Caco-2 (cell line): Measurements from ENCODE around the gene MELTF. TPM values are rescaled to one million over a fixed set of nuclear protein-coding genes. Genes with fewer than 3 reads are reported as not detected.

ENCODE experiments used
- BruUV-seq: library from RNA; stranded (reverse); fragments of 400-500 nt; replicated peaks from 2 replicates; lab custom pipeline; 2021; lab: Mats Ljungman, UMichigan
- CTCF ChIA-PET: fragments of 300-600 bp; sonication (Branson Sonifier 250); formaldehyde crosslinking; loops from one replicate; lab custom pipeline; 2022; ENCODE audit warnings: antibody characterized with exemption; lab: Charles Lee
- POLR2A ChIA-PET: fragments of 300-600 bp; sonication (Branson Sonifier 250); formaldehyde crosslinking; loops from one replicate; lab custom pipeline; 2022; ENCODE audit warnings: antibody characterized with exemption; lab: Charles Lee
- DNase-seq, 2 experiments: peaks; one replicate each; pipeline versions ENCODE4 v3.0.0 to v3.0.0-alpha.2; 2020 to 2022
- H3K27me3 ChIP-seq: replicated peaks from 2 replicates; pipeline ENCODE4 v1.6.0; 2011; ENCODE audit warnings: low read length; ENCODE audit not compliant: control insufficient read depth, insufficient read depth
- H3K36me3 ChIP-seq: 2 replicates; pipeline ENCODE4 v1.5.1; 2011; ENCODE audit warnings: low read length; ENCODE audit not compliant: control insufficient read depth, insufficient read depth
- H3K4me1 ChIP-seq: fragments of 250-450 bp; sonication (Bioruptor Pico); 2 replicates; pipeline ENCODE4 v1.5.1; 2020; ENCODE audit warnings: mild to moderate bottlenecking
- H3K4me3 ChIP-seq: 2 replicates; pipeline ENCODE4 v1.5.1; 2011; ENCODE audit warnings: low read depth, mild to moderate bottlenecking, control low read depth, low read length
- H3K9me3 ChIP-seq: fragments of 250-450 bp; sonication (Bioruptor Pico); 2 replicates; pipeline ENCODE4 v1.5.1; 2020; ENCODE audit warnings: mild to moderate bottlenecking, moderate library complexity
- H3K27ac Mint-ChIP-seq: one replicate; pipeline ENCODE4 v1.8.0; 2022; ENCODE audit warnings: mixed read lengths; ENCODE audit not compliant: unreplicated experiment
- H3K27me3 Mint-ChIP-seq: one replicate; pipeline ENCODE4 v1.8.0; 2022; ENCODE audit warnings: mixed read lengths; ENCODE audit not compliant: insufficient read depth, unreplicated experiment
- H3K36me3 Mint-ChIP-seq: one replicate; pipeline ENCODE4 v1.8.0; 2022; ENCODE audit warnings: mild to moderate bottlenecking, mixed read lengths; ENCODE audit not compliant: insufficient read depth, unreplicated experiment
- H3K4me1 Mint-ChIP-seq: one replicate; pipeline ENCODE4 v1.8.0; 2022; ENCODE audit warnings: low read depth, mixed read lengths; ENCODE audit not compliant: unreplicated experiment
- H3K4me3 Mint-ChIP-seq: one replicate; pipeline ENCODE4 v1.8.0; 2022; ENCODE audit warnings: mild to moderate bottlenecking, moderate library complexity, mixed read lengths; ENCODE audit not compliant: unreplicated experiment
- H3K9me3 Mint-ChIP-seq: one replicate; pipeline ENCODE4 v1.8.0; 2022; ENCODE audit warnings: mixed read lengths; ENCODE audit not compliant: unreplicated experiment
- intact Hi-C: fragments of 100-400 bp; cut with micrococcal nuclease; formaldehyde crosslinking; loops from one replicate; pipeline ENCODE4 v1.10.0; 2022; ENCODE audit not compliant: unreplicated experiment
- total RNA-seq: library from RNA; stranded (reverse); gene quantifications from 2 replicates; pipeline ENCODE4 v1.2.3, GENCODE V29; 2022
- TF ChIP-seq, protein P1 (sequence below), 2 experiments: fragments of 200-600 bp in 1 of 2; IDR thresholded peaks; 1 replicate in 1 of 2; 2 replicates in 1 of 2; pipeline versions ENCODE4 v1.5.1 to v1.8.0; 2011 to 2022; ENCODE audit warnings: antibody characterized with exemption in 1 of 2, control low read depth in 1 of 2, inconsistent platforms in 1 of 2, low read depth in 1 of 2, low read length in 1 of 2, mild to moderate bottlenecking in 1 of 2, moderate library complexity in 1 of 2; ENCODE audit not compliant: insufficient read depth in 1 of 2, severe bottlenecking in 1 of 2, unreplicated experiment in 1 of 2

The MELTF gene
- total RNA-seq, 1 experiment from 2014 or later: 29.3 TPM

DNA sequence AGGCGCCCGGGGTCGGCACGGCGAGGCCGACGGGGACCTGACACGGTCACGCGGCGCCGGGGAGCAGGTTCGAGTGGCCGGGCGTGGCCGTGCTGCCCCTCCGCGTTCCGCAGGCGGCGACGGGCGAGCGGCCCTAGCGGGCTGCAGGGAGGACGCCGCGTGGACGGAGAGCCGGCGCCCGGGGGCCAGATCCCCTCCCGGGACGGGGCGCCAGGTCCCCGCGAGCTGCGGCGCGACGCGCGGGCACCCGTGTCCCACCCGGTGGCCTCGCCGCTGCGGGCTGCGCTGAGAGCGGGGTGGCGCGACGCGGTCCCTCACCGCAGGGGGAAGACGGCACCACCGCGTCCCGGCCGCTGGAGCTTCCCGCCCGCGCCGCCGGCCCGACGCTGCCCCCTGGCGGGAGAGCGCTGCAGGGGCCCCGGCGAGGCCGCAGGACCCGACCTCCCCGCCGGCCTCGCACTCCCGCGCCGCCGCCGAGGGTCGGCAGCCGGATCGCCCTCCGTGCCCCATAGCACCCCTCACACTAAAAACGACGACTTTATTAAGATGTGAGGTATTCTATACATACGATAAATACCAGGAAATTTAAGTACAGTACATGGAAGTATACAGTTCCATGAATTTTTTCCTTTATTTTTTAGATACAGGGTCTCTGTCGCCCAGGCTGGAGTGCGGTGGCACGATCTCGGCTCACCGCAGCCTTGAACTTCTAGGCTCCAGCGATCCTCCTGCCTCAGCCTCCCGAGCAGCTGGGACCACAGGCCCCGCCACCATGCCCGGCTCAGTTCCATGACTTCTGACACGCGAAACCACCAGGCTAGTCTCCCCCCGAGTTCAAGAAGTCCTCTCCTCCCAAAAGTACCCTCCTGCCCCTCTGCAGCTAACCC, 59.7 kb downstream of the MELTF start:
- H3K27me3 Mint-ChIP-seq: no peaks in the 10 kb centered on the region
- peak overlapping the region; percentile 71 for H3K4me3 Mint-ChIP-seq
- Histone ChIP-seq H3K36me3 (peaks cover 14% of the 10 kb centered on the region), H3K27me3 (no peaks in the 10 kb centered on the region), H3K4me1 (peaks cover 10% of the 10 kb centered on the region; the same call in 1 of the 2 replicates), H3K4me3 (peak overlapping the region; percentile 89), H3K9me3 (peaks cover 3% of the 10 kb centered on the region; the same call in 1 of the 2 replicates)
- H3K9me3 Mint-ChIP-seq: no peaks in the 10 kb centered on the region
- no TSS peak for BruUV-seq
- H3K27ac Mint-ChIP-seq: peak overlapping the region; percentile 70
- TF ChIP-seq, protein P1, sequence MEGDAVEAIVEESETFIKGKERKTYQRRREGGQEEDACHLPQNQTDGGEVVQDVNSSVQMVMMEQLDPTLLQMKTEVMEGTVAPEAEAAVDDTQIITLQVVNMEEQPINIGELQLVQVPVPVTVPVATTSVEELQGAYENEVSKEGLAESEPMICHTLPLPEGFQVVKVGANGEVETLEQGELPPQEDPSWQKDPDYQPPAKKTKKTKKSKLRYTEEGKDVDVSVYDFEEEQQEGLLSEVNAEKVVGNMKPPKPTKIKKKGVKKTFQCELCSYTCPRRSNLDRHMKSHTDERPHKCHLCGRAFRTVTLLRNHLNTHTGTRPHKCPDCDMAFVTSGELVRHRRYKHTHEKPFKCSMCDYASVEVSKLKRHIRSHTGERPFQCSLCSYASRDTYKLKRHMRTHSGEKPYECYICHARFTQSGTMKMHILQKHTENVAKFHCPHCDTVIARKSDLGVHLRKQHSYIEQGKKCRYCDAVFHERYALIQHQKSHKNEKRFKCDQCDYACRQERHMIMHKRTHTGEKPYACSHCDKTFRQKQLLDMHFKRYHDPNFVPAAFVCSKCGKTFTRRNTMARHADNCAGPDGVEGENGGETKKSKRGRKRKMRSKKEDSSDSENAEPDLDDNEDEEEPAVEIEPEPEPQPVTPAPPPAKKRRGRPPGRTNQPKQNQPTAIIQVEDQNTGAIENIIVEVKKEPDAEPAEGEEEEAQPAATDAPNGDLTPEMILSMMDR (IDR thresholded peaks at IDR 0.05; ENCODE audit: insufficient read depth in 1 of 2, low read depth in 1 of 2, low read length in 1 of 2, severe bottlenecking in 1 of 2, unreplicated experiment in 1 of 2): peak; percentile 40 to 89
- CTCF ChIA-PET: interaction anchor here (0.6 to 1.6 kb wide), 4 partner anchors 21 to 634 kb away, joined by 3 to 14 read pairs (median 8); partner anchors contain the start of gene NCBP2
- peaks cover 16% of the 10 kb centered on the region for H3K4me1 Mint-ChIP-seq
- intact Hi-C loops: loop anchor here (1.0 kb wide), 2 partner anchors 22 to 132 kb away; no protein-coding TSS in a partner anchor
- POLR2A ChIA-PET: interaction anchor here (1.6 kb wide), 1 partner anchor 28 kb away, joined by 3 read pairs; the partner anchor contains the start of gene NCBP2
- H3K36me3 Mint-ChIP-seq: peaks cover 33% of the 10 kb centered on the region
- peak in 1 of 2 experiments; percentile 88 for DNase-seq

DNA sequence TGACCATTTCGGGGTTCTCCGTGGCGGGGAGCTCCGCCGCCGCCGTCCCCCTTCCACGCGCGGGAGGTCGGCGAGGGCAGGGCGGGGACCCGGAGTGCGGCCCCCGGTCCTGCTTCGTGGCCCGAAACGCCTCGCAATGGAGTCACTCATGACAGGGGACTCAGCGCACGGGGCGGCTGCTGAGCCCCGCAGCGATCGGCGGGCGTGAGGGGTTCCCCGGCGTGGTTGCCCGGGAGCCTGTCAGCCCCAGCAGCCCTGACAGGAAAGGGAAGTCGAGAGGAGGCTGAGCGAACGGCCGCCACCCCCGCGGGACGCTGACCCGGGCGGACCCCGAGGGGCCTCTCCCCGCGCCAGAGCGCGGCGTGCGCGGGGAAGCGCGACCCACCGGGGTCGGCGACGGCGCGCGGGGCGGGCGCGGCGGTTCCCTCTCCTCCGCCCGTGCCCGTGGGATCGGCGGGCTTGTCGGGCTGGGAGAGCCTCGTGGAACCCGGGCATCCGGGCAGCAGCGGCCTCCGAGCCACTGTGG, 60.4 kb downstream of the MELTF start:
- H3K9me3 ChIP-seq: peaks cover 3% of the 10 kb centered on the region; the same call in 1 of the 2 replicates
- peak overlapping the region; percentile 77 for H3K4me3 Mint-ChIP-seq
- no peak overlapping the region for H3K27ac Mint-ChIP-seq
- peaks cover 38% of the 10 kb centered on the region for H3K36me3 Mint-ChIP-seq
- ChIA-PET CTCF (interaction anchor here (0.6 to 1.6 kb wide), 5 partner anchors 21 to 635 kb away, joined by 3 to 14 read pairs (median 5); partner anchors contain the start of gene NCBP2), POLR2A (interaction anchor here (1.6 kb wide), 1 partner anchor 27 kb away, joined by 3 read pairs; the partner anchor contains the start of gene NCBP2)
- H3K4me3 ChIP-seq: peak overlapping the region; percentile 89
- BruUV-seq: no TSS peak
- TF ChIP-seq, protein P1 (IDR thresholded peaks at IDR 0.05; ENCODE audit: insufficient read depth in 1 of 2, low read depth in 1 of 2, low read length in 1 of 2, severe bottlenecking in 1 of 2, unreplicated experiment in 1 of 2): no peak
- H3K9me3 Mint-ChIP-seq: no peaks in the 10 kb centered on the region
- H3K4me1 Mint-ChIP-seq: peaks cover 16% of the 10 kb centered on the region
- intact Hi-C loops: loop anchor here (1.0 kb wide), 1 partner anchor 131 kb away; no protein-coding TSS in a partner anchor
- H3K27me3 ChIP-seq: no peaks in the 10 kb centered on the region
- peaks cover 16% of the 10 kb centered on the region for H3K36me3 ChIP-seq
- H3K27me3 Mint-ChIP-seq: no peaks in the 10 kb centered on the region
- DNase-seq: peak in 1 of 2 experiments; percentile 53
- peaks cover 10% of the 10 kb centered on the region; the same call in 1 of the 2 replicates for H3K4me1 ChIP-seq
